Measurements from ENCODE around the gene RASSF6. TPM values are rescaled to one million over a fixed set of nuclear protein-coding genes. Genes with fewer than 3 reads are reported as not detected.

Gene RASSF6
- total RNA-seq, 1 experiment from 2014 or later, result 0.59 TPM

- CTCF ChIA-PET, result no interaction called here
- no TSS peak for BruUV-seq (replicated peaks)
- H3K27me3 ChIP-seq (ENCODE audit: insufficient read depth, low read depth), result no peaks in the 10 kb centered on the region
Measured at GRCh38 chr4:73617256-73617655, 3.0 kb downstream of the RASSF6 start.

GRCh38 chr4:73615613-73616012, 4.6 kb downstream of the RASSF6 start:
- H3F3A ChIP-seq (ENCODE audit: insufficient read depth, low read depth), result peaks cover 10% of the 10 kb centered on the region; the same call in 1 of the 2 replicates
- H4K20me1 ChIP-seq (ENCODE audit: insufficient read depth), result no peaks in the 10 kb centered on the region
- H2AFZ ChIP-seq, result no peak overlapping the region
- no peak overlapping the region for H3K4me3 ChIP-seq
- H3K79me2 ChIP-seq (ENCODE audit: low read depth), result no peaks in the 10 kb centered on the region
- DNase-seq, result no peak
- peaks cover 1% of the 10 kb centered on the region; the same call in 1 of the 2 replicates for H3K4me1 ChIP-seq (replicated peaks; ENCODE audit: insufficient read depth)
- no peak overlapping the region for H3K4me2 ChIP-seq
- H3K27me3 ChIP-seq (ENCODE audit: insufficient read depth, low read depth), result no peaks in the 10 kb centered on the region
- TF ChIP-seq EZH2 (IDR thresholded peaks at IDR 0.05; ENCODE audit: low read depth), result no peak
- TF ChIP-seq CTCF (conservative IDR thresholded peaks at IDR 0.05), result no peak
- ChIA-PET POLR2A (ENCODE audit: unreplicated experiment) (no interaction called here), CTCF (no interaction called here)
- H3K9me2 ChIP-seq (ENCODE audit: insufficient read depth), result no peaks in the 10 kb centered on the region
- no peaks in the 10 kb centered on the region for H3K9me3 ChIP-seq (ENCODE audit: insufficient read depth, low read depth)
- H3K36me3 ChIP-seq (ENCODE audit: low read depth), result no peaks in the 10 kb centered on the region
- BruUV-seq (replicated peaks), result no TSS peak
- intact Hi-C loops (cut with micrococcal nuclease; ENCODE audit: unreplicated experiment), result no loop called here
- no peak overlapping the region for H3K27ac ChIP-seq

More at GRCh38 chr4:73617256-73617655, 3.0 kb downstream of the RASSF6 start:
- Histone ChIP-seq H3K79me2 (ENCODE audit: low read depth) (no peaks in the 10 kb centered on the region), H3K4me2 (no peak overlapping the region), H2AFZ (no peak overlapping the region), H3K36me3 (ENCODE audit: low read depth) (no peaks in the 10 kb centered on the region), H3K9me3 (ENCODE audit: insufficient read depth, low read depth) (no peaks in the 10 kb centered on the region), H3K9me2 (ENCODE audit: insufficient read depth) (no peaks in the 10 kb centered on the region), H3K4me3 (no peak overlapping the region), H3K27ac (no peak overlapping the region), H4K20me1 (ENCODE audit: insufficient read depth) (no peaks in the 10 kb centered on the region), H3K4me1 (replicated peaks; ENCODE audit: insufficient read depth) (peaks cover 8% of the 10 kb centered on the region; the same call in 1 of the 2 replicates), H3F3A (ENCODE audit: insufficient read depth, low read depth) (peaks cover 13% of the 10 kb centered on the region; the same call in 1 of the 2 replicates)
- POLR2A ChIA-PET (ENCODE audit: unreplicated experiment), result no interaction called here
- TF ChIP-seq EZH2 (IDR thresholded peaks at IDR 0.05; ENCODE audit: low read depth), result no peak
- no peak for TF ChIP-seq CTCF (conservative IDR thresholded peaks at IDR 0.05)
- intact Hi-C loops (cut with micrococcal nuclease; ENCODE audit: unreplicated experiment), result no loop called here
- DNase-seq, result no peak

- H3K4me1 ChIP-seq (replicated peaks; ENCODE audit: insufficient read depth), result peaks cover 5% of the 10 kb centered on the region
Measured at GRCh38 chr4:73614311-73614867, 5.8 kb downstream of the RASSF6 start.

More at GRCh38 chr4:73614311-73614867, 5.8 kb downstream of the RASSF6 start:
- ChIA-PET POLR2A (ENCODE audit: unreplicated experiment) (no interaction called here), CTCF (no interaction called here)
- no peak overlapping the region for H2AFZ ChIP-seq
- TF ChIP-seq CTCF (conservative IDR thresholded peaks at IDR 0.05) (no peak), EZH2 (IDR thresholded peaks at IDR 0.05; ENCODE audit: low read depth) (no peak)
- intact Hi-C loops (cut with micrococcal nuclease; ENCODE audit: unreplicated experiment), result no loop called here
- H3K4me2 ChIP-seq, result no peak overlapping the region
- H3K79me2 ChIP-seq (ENCODE audit: low read depth), result no peaks in the 10 kb centered on the region
- no peak overlapping the region for H3K4me3 ChIP-seq
- H3K36me3 ChIP-seq (ENCODE audit: low read depth), result no peaks in the 10 kb centered on the region
- no peaks in the 10 kb centered on the region for H3K9me2 ChIP-seq (ENCODE audit: insufficient read depth)
- no peak overlapping the region for H3K27ac ChIP-seq
- BruUV-seq (replicated peaks), result no TSS peak
- no peaks in the 10 kb centered on the region for H3K27me3 ChIP-seq (ENCODE audit: insufficient read depth, low read depth)
- no peaks in the 10 kb centered on the region for H4K20me1 ChIP-seq (ENCODE audit: insufficient read depth)
- no peak for DNase-seq
- H3F3A ChIP-seq (ENCODE audit: insufficient read depth, low read depth), result no peaks in the 10 kb centered on the region
- H3K9me3 ChIP-seq (ENCODE audit: insufficient read depth, low read depth), result no peaks in the 10 kb centered on the region
